K562 (cell line): ENCODE results near the gene EVPL. TPM values are rescaled to one million over a fixed set of nuclear protein-coding genes. Genes with fewer than 3 reads are reported as not detected.

Experiments used
- ATAC-seq: fragments of 200-7000 bp; cut with Tn5 transposase; 3 replicates; pipeline ENCODE4 v1.9.1; 2020; ENCODE audit warnings: moderate library complexity
- BruUV-seq: library from RNA; stranded (reverse); fragments of 400-500 nt; replicated peaks from 2 replicates; lab custom pipeline; 2021; lab: Mats Ljungman, UMichigan
- CTCF ChIA-PET: fragments of 300-600 bp; formaldehyde crosslinking; extraction: SDS; loops from one replicate; lab custom pipeline; 2021; ENCODE audit warnings: low intra/inter-chr PET ratio; lab: Yijun Ruan, JAX
- POLR2A ChIA-PET: fragments of 300-600, 350-650 bp; sonication (Branson Sonifier 250); formaldehyde crosslinking; extraction: SDS; loops from one replicate; lab custom pipeline; 2021; ENCODE audit warnings: antibody characterized with exemption, inconsistent platforms; lab: Yijun Ruan, JAX
- DNase-seq, 4 experiments: peaks; one replicate each; pipeline versions ENCODE4 v3.0.0 to v3.0.0-alpha.2; 2011 to 2018; ENCODE audit warnings: low spot score in 3 of 4, mixed read lengths in 3 of 4; ENCODE audit errors: extremely low read depth in 1 of 4
- FAIRE-seq: peaks from 2 replicates; lab custom pipeline; 2011; peaks lifted over from hg19 to GRCh38; lab: Jason Lieb, UNC
- H2AFZ ChIP-seq: 2 replicates; pipeline ENCODE4 v1.6.0; 2011; ENCODE audit warnings: low read depth, low read length, control low read depth, inconsistent platforms
- H3K27ac ChIP-seq: fragments of 200-600 bp; 3 replicates; pipeline ENCODE4 v1.8.0; 2011; ENCODE audit warnings: low read depth, mild to moderate bottlenecking, control low read depth, inconsistent platforms, low read length, moderate library complexity, mixed read lengths; ENCODE audit errors: extremely low read depth
- H3K27me3 ChIP-seq, 2 experiments: fragments of 300-600 bp in 1 of 2; 2 replicates in 1 of 2; 3 replicates in 1 of 2; pipeline versions ENCODE4 v1.6.0 to v1.8.0; 2011; ENCODE audit warnings: inconsistent platforms in 2 of 2, low read length in 2 of 2, mild to moderate bottlenecking in 1 of 2, mixed read lengths in 1 of 2, moderate library complexity in 1 of 2; ENCODE audit not compliant: control insufficient read depth in 2 of 2, insufficient read depth in 2 of 2
- H3K36me3 ChIP-seq: fragments of 300-600 bp; 3 replicates; pipeline ENCODE4 v1.8.0; 2011; ENCODE audit warnings: mild to moderate bottlenecking, low read length, inconsistent platforms; ENCODE audit not compliant: control insufficient read depth, insufficient read depth
- H3K4me1 ChIP-seq, 2 experiments: fragments of 200-600 bp in 1 of 2; replicated peaks in 1 of 2; 2 replicates in 1 of 2; 3 replicates in 1 of 2; pipeline versions ENCODE4 v1.5.1 to v1.8.0; 2011; ENCODE audit warnings: inconsistent platforms in 2 of 2, low read length in 2 of 2, mild to moderate bottlenecking in 1 of 2, mixed read lengths in 1 of 2, moderate library complexity in 1 of 2; ENCODE audit not compliant: control insufficient read depth in 2 of 2, insufficient read depth in 2 of 2
- H3K4me2 ChIP-seq: 2 replicates; pipeline ENCODE4 v1.6.1; 2011; ENCODE audit warnings: low read length, control low read depth, inconsistent platforms, mixed read lengths; ENCODE audit not compliant: insufficient read depth
- H3K4me3 ChIP-seq: fragments of 200-600 bp; sonication (generic), shearing (Covaris generic); 2 replicates; pipeline ENCODE4 v1.5.1; 2016; ENCODE audit warnings: control low read depth, inconsistent platforms
- H3K79me2 ChIP-seq: fragments of 200-600 bp; 3 replicates; pipeline ENCODE4 v1.8.0; 2011; ENCODE audit warnings: low read length, inconsistent platforms; ENCODE audit not compliant: control insufficient read depth, insufficient read depth
- H3K9ac ChIP-seq, 2 experiments: 2 replicates each; pipeline versions ENCODE4 v1.6.0 to v1.6.1; 2011; ENCODE audit warnings: low read depth in 2 of 2, low read length in 2 of 2, control low read depth in 1 of 2, inconsistent platforms in 1 of 2, mild to moderate bottlenecking in 1 of 2, mixed read lengths in 1 of 2; ENCODE audit not compliant: insufficient read depth in 1 of 2
- H3K9me1 ChIP-seq: one replicate; pipeline ENCODE4 v1.6.0; 2011; ENCODE audit warnings: inconsistent platforms, mild to moderate bottlenecking, low read length, moderate library complexity; ENCODE audit not compliant: control insufficient read depth, insufficient read depth
- H3K9me3 ChIP-seq: replicated peaks from 2 replicates; pipeline ENCODE4 v1.5.1; 2011; ENCODE audit warnings: low read depth, low read length, inconsistent platforms; ENCODE audit not compliant: control insufficient read depth, insufficient read depth
- H4K20me1 ChIP-seq: replicated peaks from 2 replicates; pipeline ENCODE4 v1.6.1; 2011; ENCODE audit warnings: low read length, inconsistent platforms, mixed read lengths; ENCODE audit not compliant: control insufficient read depth, insufficient read depth
- ARID2 ChIP-seq: fragments of 450-650 bp; IDR thresholded peaks from 2 replicates; pipeline ENCODE4 v1.6.1; 2017; ENCODE audit warnings: antibody characterized with exemption, mild to moderate bottlenecking
- BRCA1 ChIP-seq, 2 experiments: fragments of 450-650 bp in 1 of 2; sonication (generic) in 1 of 2; formaldehyde crosslinking in 1 of 2; IDR thresholded peaks; 2 replicates each; pipeline versions ENCODE4 v1.5.0 to v1.6.1; 2017 to 2020; ENCODE audit warnings: mild to moderate bottlenecking in 1 of 2, missing genetic modification reagents in 1 of 2
- BRD9 ChIP-seq: fragments of 450-650 bp; IDR thresholded peaks from 2 replicates; pipeline ENCODE4 v1.6.1; 2018; ENCODE audit warnings: low read depth; ENCODE audit not compliant: partially characterized antibody
- GATAD2A ChIP-seq: fragments of 450-650 bp; IDR thresholded peaks from 2 replicates; pipeline ENCODE4 v1.6.1; 2017
- HLTF ChIP-seq: fragments of 450-650 bp; IDR thresholded peaks from 2 replicates; pipeline ENCODE4 v1.6.1; 2016
- HNRNPUL1 ChIP-seq: fragments of 200-400 bp; formaldehyde crosslinking; IDR thresholded peaks from 2 replicates; pipeline ENCODE4 v1.6.1; 2017; ENCODE audit warnings: low read length
- MCM7 ChIP-seq, 2 experiments: fragments of 450-650 bp; IDR thresholded peaks; 2 replicates each; pipeline ENCODE4 v1.6.1; 2016 to 2018
- NUFIP1 ChIP-seq: fragments of 450-650 bp; IDR thresholded peaks from 2 replicates; pipeline ENCODE4 v1.6.1; 2018; ENCODE audit not compliant: partially characterized antibody
- RB1 ChIP-seq: fragments of 450-650 bp; IDR thresholded peaks from 2 replicates; pipeline ENCODE4 v1.6.1; 2017; ENCODE audit warnings: low read depth, mild to moderate bottlenecking
- RFX7 ChIP-seq: fragments of 250-450 bp; sonication (Bioruptor Pico); IDR thresholded peaks from 2 replicates; pipeline ENCODE4 v1.5.1; 2021; ENCODE audit warnings: mild to moderate bottlenecking
- RHOXF2B ChIP-seq: fragments of 250-450 bp; sonication (Bioruptor Pico); conservative IDR thresholded peaks from 2 replicates; pipeline ENCODE4 v1.5.1; 2021
- SIX5 ChIP-seq, 2 experiments: IDR thresholded peaks; 2 replicates each; pipeline ENCODE4 v1.6.1; 2011; ENCODE audit warnings: low read length in 2 of 2, borderline replicate concordance in 1 of 2, low read depth in 1 of 2, mild to moderate bottlenecking in 1 of 2, moderate library complexity in 1 of 2; ENCODE audit not compliant: insufficient read depth in 1 of 2
- TFAM ChIP-seq: fragments of 250-450 bp; sonication (Bioruptor Pico); conservative IDR thresholded peaks from 2 replicates; pipeline ENCODE4 v1.5.0; 2021; ENCODE audit warnings: mild to moderate bottlenecking, moderate library complexity
- ZNF311 ChIP-seq: fragments of 250-450 bp; sonication (Bioruptor Pico); IDR thresholded peaks from 2 replicates; pipeline ENCODE4 v1.4.0; 2020; ENCODE audit warnings: mild to moderate bottlenecking, moderate library complexity
- WGBS: fragments of 100-300 bp; shearing (Covaris generic); methylation state at CpG from one replicate; pipeline ENCODE4 v1.1.6; 2016; ENCODE audit warnings: low coverage, mixed read lengths; ENCODE audit not compliant: insufficient coverage; ENCODE audit errors: missing lambda C conversion rate; 5-methylcytosine and 5-hydroxymethylcytosine counted together
- in situ Hi-C: fragments of 300-500 bp; cut with MboI; formaldehyde crosslinking; loops from 4 replicates; pipeline ENCODE4 v1.15.0; 2018; ENCODE audit warnings: inconsistent platforms, mixed read lengths
- intact Hi-C: fragments of 100-400 bp; cut with micrococcal nuclease; formaldehyde crosslinking; loops from 2 replicates; pipeline ENCODE4 v1.14.2; 2022
- polyA plus RNA-seq, 8 experiments: library from polyadenylated mRNA; depleted of rRNA in 4 of 8; stranded (reverse) in 5 of 8; unstranded in 3 of 8; fragments of >200 nt; fragmentation: Nextera tagmentation in 2 of 8; fragmentation: Illumina TruSeq in 1 of 8; extraction: Ambion mirVana in 2 of 8; extraction: Trizol in 1 of 8; gene quantifications; 2 replicates each; pipeline versions ENCODE4 v1.2.1 to v1.2.3, GENCODE V29; 2011 to 2014; ENCODE audit warnings: inconsistent platforms in 1 of 8, missing spikeins in 1 of 8
- total RNA-seq, 7 experiments: library from RNA; depleted of rRNA in 6 of 7; stranded (reverse); fragments of >200 nt in 6 of 7; fragmentation: Illumina TruSeq in 2 of 7; extraction: Trizol in 2 of 7; gene quantifications; 2 replicates each; pipeline versions ENCODE4 v1.2.1 to v1.2.3, GENCODE V29; 2011 to 2021; ENCODE audit warnings: low replicate concordance in 1 of 7
- TF ChIP-seq, protein P1 (sequence below): fragments of 450-650 bp; IDR thresholded peaks from 2 replicates; pipeline ENCODE4 v1.6.1; 2016; ENCODE audit warnings: low read depth

The EVPL gene
- total and polyA plus RNA-seq, 9 of the 15 experiments (the other 6 are each of a cell fraction or from before 2014, with no cell fraction given): 0.08 to 0.18 (median 0.16) TPM; not detected in 5

DNA sequence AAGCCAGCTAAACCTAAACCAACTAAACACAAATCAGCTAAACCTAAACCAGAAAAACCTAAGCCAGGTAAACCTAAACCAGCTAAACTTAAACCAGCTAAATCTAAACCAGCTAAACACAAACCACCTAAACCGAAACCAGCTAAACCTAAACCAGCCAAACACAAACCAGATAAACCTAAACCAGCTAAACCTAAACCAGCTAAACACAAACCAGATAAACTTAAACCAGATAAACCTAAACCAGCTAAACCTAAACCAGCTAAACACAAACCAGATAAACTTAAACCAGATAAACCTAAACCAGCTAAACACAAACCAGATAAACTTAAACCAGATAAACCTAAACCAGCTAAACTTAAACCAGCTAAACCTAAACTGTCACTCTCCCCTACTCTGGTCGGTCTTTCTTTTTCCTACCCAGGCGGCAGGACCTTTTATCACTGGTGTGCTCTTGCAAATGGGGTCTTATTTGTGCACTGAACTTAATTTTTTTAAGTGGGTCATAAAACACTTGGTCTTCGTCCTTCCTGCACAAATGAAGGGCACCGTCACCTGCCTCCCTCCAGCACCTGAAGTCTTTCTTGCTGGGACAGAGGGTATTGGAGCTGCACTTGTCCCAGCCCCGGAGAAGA is 7.2 kb downstream of the EVPL start:
- no peak overlapping the region for H3K4me3 ChIP-seq
- 21% methylated on average over 6 of the region's 6 CpGs for WGBS
- peaks cover 15 to 38% of the 10 kb centered on the region in 2 experiments; a peak in 4 of 5 replicates for H3K27me3 ChIP-seq
- no peaks in the 10 kb centered on the region for H3K9me3 ChIP-seq
- H3K9me1 ChIP-seq: no peaks in the 10 kb centered on the region
- H2AFZ ChIP-seq: no peak overlapping the region
- no peaks in the 10 kb centered on the region for H3K79me2 ChIP-seq
- intact Hi-C loops (loop anchor here (5.0 kb wide), 1 partner anchor 257 kb away; no protein-coding TSS in a partner anchor), in situ Hi-C loops (no loop called here)
- H3K36me3 ChIP-seq: no peaks in the 10 kb centered on the region
- POLR2A ChIA-PET: interaction anchor here (0.6 to 1.4 kb wide), 8 partner anchors 12 to 250 kb away, joined by 3 read pairs; no protein-coding TSS in a partner anchor
- FAIRE-seq (no peak), DNase-seq (no peak), ATAC-seq (no peak)
- CTCF ChIA-PET: no interaction called here
- H3K27ac ChIP-seq: no peak overlapping the region
- peaks cover 0 to 51% of the 10 kb centered on the region in 2 experiments; a peak in 3 of 5 replicates for H3K4me1 ChIP-seq
- H3K4me2 ChIP-seq: no peak overlapping the region
- no peak overlapping the region for H3K9ac ChIP-seq
- H4K20me1 ChIP-seq: 0 out of 2 replicates have a peak, but pooled peaks cover 3% of the 10 kb centered on the region
- no TSS peak for BruUV-seq
- no peak for TF ChIP-seq ARID2
- TF ChIP-seq SIX5 (IDR thresholded peaks at IDR 0.05; ENCODE audit: borderline replicate concordance in 1 of 2, insufficient read depth in 1 of 2, low read depth in 1 of 2, low read length in 2 of 2): no peak
- TF ChIP-seq RFX7 (CRISPR knock-in tag): no peak
- peak; percentile 100 for TF ChIP-seq BRCA1 (IDR thresholded peaks at IDR 0.05)
- TF ChIP-seq BRCA1 (CRISPR knock-in tag; IDR thresholded peaks at IDR 0.05): no peak
- no peak for TF ChIP-seq TFAM (CRISPR knock-in tag)
- TF ChIP-seq NUFIP1: peak; percentile 89
- peak; percentile 100 for TF ChIP-seq BRD9
- peak; percentile 92 for TF ChIP-seq HLTF
- TF ChIP-seq HNRNPUL1: no peak
- no peak for TF ChIP-seq MCM7 (IDR thresholded peaks at IDR 0.05)
- TF ChIP-seq ZNF311: no peak
- TF ChIP-seq RB1: no peak
- TF ChIP-seq RHOXF2B (CRISPR knock-in tag): no peak
- TF ChIP-seq, protein P1, sequence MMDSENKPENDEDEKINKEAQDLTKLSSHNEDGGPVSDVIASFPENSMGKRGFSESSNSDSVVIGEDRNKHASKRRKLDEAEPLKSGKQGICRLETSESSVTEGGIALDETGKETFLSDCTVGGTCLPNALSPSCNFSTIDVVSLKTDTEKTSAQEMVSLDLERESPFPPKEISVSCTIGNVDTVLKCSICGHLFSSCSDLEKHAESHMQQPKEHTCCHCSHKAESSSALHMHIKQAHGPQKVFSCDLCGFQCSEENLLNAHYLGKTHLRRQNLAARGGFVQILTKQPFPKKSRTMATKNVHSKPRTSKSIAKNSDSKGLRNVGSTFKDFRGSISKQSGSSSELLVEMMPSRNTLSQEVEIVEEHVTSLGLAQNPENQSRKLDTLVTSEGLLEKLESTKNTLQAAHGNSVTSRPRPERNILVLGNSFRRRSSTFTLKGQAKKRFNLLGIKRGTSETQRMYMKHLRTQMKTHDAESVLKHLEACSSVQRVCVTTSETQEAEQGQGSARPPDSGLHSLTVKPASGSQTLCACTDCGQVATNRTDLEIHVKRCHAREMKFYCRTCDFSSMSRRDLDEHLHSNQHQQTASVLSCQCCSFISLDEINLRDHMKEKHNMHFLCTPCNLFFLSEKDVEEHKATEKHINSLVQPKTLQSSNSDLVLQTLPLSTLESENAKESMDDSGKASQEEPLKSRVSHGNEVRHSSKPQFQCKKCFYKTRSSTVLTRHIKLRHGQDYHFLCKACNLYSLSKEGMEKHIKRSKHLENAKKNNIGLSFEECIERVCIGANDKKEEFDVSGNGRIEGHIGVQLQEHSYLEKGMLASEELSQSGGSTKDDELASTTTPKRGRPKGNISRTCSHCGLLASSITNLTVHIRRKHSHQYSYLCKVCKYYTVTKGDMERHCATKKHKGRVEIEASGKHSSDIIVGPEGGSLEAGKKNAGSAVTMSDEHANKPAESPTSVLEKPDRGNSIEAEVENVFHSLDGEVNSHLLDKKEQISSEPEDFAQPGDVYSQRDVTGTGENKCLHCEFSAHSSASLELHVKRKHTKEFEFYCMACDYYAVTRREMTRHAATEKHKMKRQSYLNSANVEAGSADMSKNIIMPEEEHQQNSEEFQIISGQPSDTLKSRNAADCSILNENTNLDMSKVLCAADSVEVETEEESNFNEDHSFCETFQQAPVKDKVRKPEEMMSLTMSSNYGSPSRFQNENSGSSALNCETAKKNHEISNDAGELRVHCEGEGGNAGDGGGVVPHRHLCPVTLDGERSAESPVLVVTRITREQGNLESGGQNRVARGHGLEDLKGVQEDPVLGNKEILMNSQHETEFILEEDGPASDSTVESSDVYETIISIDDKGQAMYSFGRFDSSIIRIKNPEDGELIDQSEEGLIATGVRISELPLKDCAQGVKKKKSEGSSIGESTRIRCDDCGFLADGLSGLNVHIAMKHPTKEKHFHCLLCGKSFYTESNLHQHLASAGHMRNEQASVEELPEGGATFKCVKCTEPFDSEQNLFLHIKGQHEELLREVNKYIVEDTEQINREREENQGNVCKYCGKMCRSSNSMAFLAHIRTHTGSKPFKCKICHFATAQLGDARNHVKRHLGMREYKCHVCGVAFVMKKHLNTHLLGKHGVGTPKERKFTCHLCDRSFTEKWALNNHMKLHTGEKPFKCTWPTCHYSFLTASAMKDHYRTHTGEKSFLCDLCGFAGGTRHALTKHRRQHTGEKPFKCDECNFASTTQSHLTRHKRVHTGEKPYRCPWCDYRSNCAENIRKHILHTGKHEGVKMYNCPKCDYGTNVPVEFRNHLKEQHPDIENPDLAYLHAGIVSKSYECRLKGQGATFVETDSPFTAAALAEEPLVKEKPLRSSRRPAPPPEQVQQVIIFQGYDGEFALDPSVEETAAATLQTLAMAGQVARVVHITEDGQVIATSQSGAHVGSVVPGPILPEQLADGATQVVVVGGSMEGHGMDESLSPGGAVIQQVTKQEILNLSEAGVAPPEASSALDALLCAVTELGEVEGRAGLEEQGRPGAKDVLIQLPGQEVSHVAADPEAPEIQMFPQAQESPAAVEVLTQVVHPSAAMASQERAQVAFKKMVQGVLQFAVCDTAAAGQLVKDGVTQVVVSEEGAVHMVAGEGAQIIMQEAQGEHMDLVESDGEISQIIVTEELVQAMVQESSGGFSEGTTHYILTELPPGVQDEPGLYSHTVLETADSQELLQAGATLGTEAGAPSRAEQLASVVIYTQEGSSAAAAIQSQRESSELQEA: peak; percentile 39; the same call in 1 of the 2 replicates
- peak; percentile 92 for TF ChIP-seq GATAD2A
